ENCODE measurements around the gene KDSR. TPM values are rescaled to one million over a fixed set of nuclear protein-coding genes. Genes with fewer than 3 reads are reported as not detected.
A peak's percentile ranks its signal among the peaks of the same experiment; 100 is the strongest.

The KDSR gene
- polyA plus RNA-seq, 3 donors = 9.6 to 38.5 (median 29.9) TPM

GRCh38 chr18:63286926-63287325, 80.1 kb downstream of the KDSR start:
- Histone ChIP-seq H3K4me3 (replicated peaks in 1 of 3; ENCODE audit: low read depth in 2 of 3, low read length in 3 of 3) (no peak overlapping the region), H3K4me2 (replicated peaks; ENCODE audit: extremely low read depth, low read length, poor library complexity, severe bottlenecking) (no peak overlapping the region), H3K36me3 (replicated peaks in 1 of 2; ENCODE audit: control insufficient read depth in 1 of 2, insufficient read depth in 2 of 2, low read length in 2 of 2) (no peaks in the 10 kb centered on the region), H3K27me3 (ENCODE audit: control insufficient read depth in 2 of 2, insufficient read depth in 2 of 2, low read length in 2 of 2) (no peaks in the 10 kb centered on the region), H2AFZ (ENCODE audit: insufficient read depth, low read depth, low read length, poor library complexity, severe bottlenecking) (peak overlapping the region; percentile 30), H3K9me3 (replicated peaks in 1 of 2; ENCODE audit: control insufficient read depth in 1 of 2, insufficient read depth in 1 of 2, low read length in 2 of 2) (no peaks in the 10 kb centered on the region), H3K79me2 (ENCODE audit: insufficient read depth, low read length) (peaks cover 35% of the 10 kb centered on the region), H3K9ac (ENCODE audit: insufficient read depth, low read length, poor library complexity, severe bottlenecking) (no peak overlapping the region), H3K4me1 (ENCODE audit: control insufficient read depth in 1 of 2, insufficient read depth in 2 of 2, low read length in 2 of 2) (peaks cover 11 to 15% of the 10 kb centered on the region in 2 donors), H4K20me1 (ENCODE audit: insufficient read depth, low read length) (no peaks in the 10 kb centered on the region), H3K27ac (ENCODE audit: low read depth in 1 of 2, low read length in 2 of 2) (no peak overlapping the region)
- 54% methylated on average over 4 of the region's 4 CpGs for WGBS (ENCODE audit: insufficient coverage)
- Mint-ChIP-seq H3K36me3 (peaks cover 5% of the 10 kb centered on the region in 2 donors), H3K4me1 (peaks cover 8% of the 10 kb centered on the region), H3K27ac (no peak overlapping the region), H3K9me3 (no peaks in the 10 kb centered on the region), H3K4me3 (no peak overlapping the region), H3K27me3 (ENCODE audit: low read depth in 3 of 3) (no peaks in the 10 kb centered on the region)
- TF ChIP-seq CTCF (IDR thresholded peaks at IDR 0.05) = no peak
- peak in 2 of 3 donors; percentile 16 to 31 for DNase-seq
- intact Hi-C loops (cut with micrococcal nuclease) = no loop called here

- Histone ChIP-seq H3K4me3 (replicated peaks in 1 of 3; ENCODE audit: low read depth in 2 of 3, low read length in 3 of 3) (no peak overlapping the region), H3K27me3 (ENCODE audit: control insufficient read depth in 2 of 2, insufficient read depth in 2 of 2, low read length in 2 of 2) (no peaks in the 10 kb centered on the region), H3K27ac (ENCODE audit: low read depth in 1 of 2, low read length in 2 of 2) (no peak overlapping the region), H3K4me1 (ENCODE audit: control insufficient read depth in 1 of 2, insufficient read depth in 2 of 2, low read length in 2 of 2) (peaks cover 11 to 15% of the 10 kb centered on the region in 2 donors), H2AFZ (ENCODE audit: insufficient read depth, low read depth, low read length, poor library complexity, severe bottlenecking) (no peak overlapping the region), H3K79me2 (ENCODE audit: insufficient read depth, low read length) (peaks cover 26% of the 10 kb centered on the region), H3K36me3 (replicated peaks in 1 of 2; ENCODE audit: control insufficient read depth in 1 of 2, insufficient read depth in 2 of 2, low read length in 2 of 2) (no peaks in the 10 kb centered on the region), H3K9me3 (replicated peaks in 1 of 2; ENCODE audit: control insufficient read depth in 1 of 2, insufficient read depth in 1 of 2, low read length in 2 of 2) (no peaks in the 10 kb centered on the region), H3K4me2 (replicated peaks; ENCODE audit: extremely low read depth, low read length, poor library complexity, severe bottlenecking) (no peak overlapping the region), H3K9ac (ENCODE audit: insufficient read depth, low read length, poor library complexity, severe bottlenecking) (no peak overlapping the region), H4K20me1 (ENCODE audit: insufficient read depth, low read length) (no peaks in the 10 kb centered on the region)
- Mint-ChIP-seq H3K27ac (peak overlapping the region in 1 of 7 donors; percentile 22), H3K9me3 (no peaks in the 10 kb centered on the region), H3K4me3 (no peak overlapping the region), H3K36me3 (peaks cover 6 to 7% of the 10 kb centered on the region in 2 donors), H3K27me3 (ENCODE audit: low read depth in 3 of 3) (no peaks in the 10 kb centered on the region), H3K4me1 (peaks cover 4% of the 10 kb centered on the region)
- intact Hi-C loops (cut with micrococcal nuclease) = no loop called here
- DNase-seq = no peak
- TF ChIP-seq CTCF (IDR thresholded peaks at IDR 0.05) = no peak
- 94% methylated on average over 8 of the region's 14 CpGs for WGBS (ENCODE audit: insufficient coverage)
Measured at GRCh38 chr18:63284827-63285733, 81.9 kb downstream of the KDSR start.

Measured in CD14-positive monocyte (primary cell).